Retina (tissue), 1 donor: ENCODE results near the gene ZBTB4.
"Not testable (repeated sequence)": the region's sequence is repeated elsewhere in the genome, so short reads cannot be mapped to it uniquely, and the experiment has no call there.

Source experiments
- DNase-seq: peaks from one replicate; pipeline ENCODE4 v3.0.0-alpha.2; 2016

The ZBTB4 gene

GRCh38 chr17:7490144-7490543 lies 10.7 kb upstream of the ZBTB4 start:
- no peak for DNase-seq

GRCh38 chr17:7486181-7486580 lies 6.8 kb upstream of the ZBTB4 start:
- no peak for DNase-seq

GRCh38 chr17:7484919-7485377 lies 5.5 kb upstream of the ZBTB4 start:
- no peak for DNase-seq

GRCh38 chr17:7484067-7484918 lies 4.9 kb upstream of the ZBTB4 start, which contains the start of gene POLR2A:
Gene POLR2A, plus strand, starts transcription at chr17:7484366.
- DNase-seq, result peak; percentile 100

GRCh38 chr17:7483255-7484066 lies 4.0 kb upstream of the ZBTB4 start:
- peak; percentile 99 for DNase-seq

GRCh38 chr17:7482742-7483088 lies 3.3 kb upstream of the ZBTB4 start:
- DNase-seq, result not testable (repeated sequence)

- DNase-seq, result not testable (repeated sequence)
These were observed 2.7 kb upstream of the ZBTB4 start for GRCh38 chr17:7481842-7482741.

- DNase-seq, result not testable (repeated sequence)
These were observed 1.8 kb upstream of the ZBTB4 start, which contains the start of gene SLC35G6 for GRCh38 chr17:7481275-7481674. Gene SLC35G6, plus strand, starts transcription at chr17:7481446. Its CDS starts 71 bp downstream, at chr17:7481517.

GRCh38 chr17:7480089-7480384 lies 606 bp upstream of the ZBTB4 start:
- DNase-seq, result no peak

- DNase-seq, result peak; percentile 78
These were observed 887 bp downstream of the ZBTB4 start for GRCh38 chr17:7478276-7479212.

GRCh38 chr17:7477392-7478275 lies 1.8 kb downstream of the ZBTB4 start:
- DNase-seq, result peak; percentile 79

GRCh38 chr17:7476951-7477350 lies 2.5 kb downstream of the ZBTB4 start:
- DNase-seq, result no peak

- no peak for DNase-seq
These were observed 2.9 kb downstream of the ZBTB4 start for GRCh38 chr17:7476494-7476893.

GRCh38 chr17:7475764-7476422 lies 3.5 kb downstream of the ZBTB4 start:
- no peak for DNase-seq

GRCh38 chr17:7474767-7475166 lies 4.7 kb downstream of the ZBTB4 start:
- DNase-seq, result not testable (repeated sequence)

- no peak for DNase-seq
These were observed 7.7 kb downstream of the ZBTB4 start for GRCh38 chr17:7471729-7472128.

- not testable (repeated sequence) for DNase-seq
These were observed 8.9 kb downstream of the ZBTB4 start for GRCh38 chr17:7470457-7470973.

- not testable (repeated sequence) for DNase-seq
These were observed 9.6 kb downstream of the ZBTB4 start for GRCh38 chr17:7469843-7470242.

GRCh38 chr17:7468804-7469389 lies 10.5 kb downstream of the ZBTB4 start:
- no peak for DNase-seq
